OCI-LY3 (cell line): ENCODE results near the gene EPN3.

Source experiments
- CTCF ChIP-seq: fragments of 200-600, 300-600 bp; sonication (generic); IDR thresholded peaks from 2 replicates; pipeline ENCODE4 v1.5.1; 2014; ENCODE audit warnings: antibody characterized with exemption, low read length, low read depth
- EZH2phosphoT487 ChIP-seq: fragments of 200-600 bp; shearing (Covaris generic); IDR thresholded peaks from 2 replicates; pipeline ENCODE4 v1.6.1; 2018; ENCODE audit warnings: antibody characterized with exemption, mixed run types, low read depth

- TF ChIP-seq CTCF (no peak), EZH2phosphoT487 (no peak)
Measured at GRCh38 chr17:50523208-50523607, 9.3 kb upstream of the EPN3 start.
